K562 (cell line): ENCODE results near the gene LAMA3. TPM values are rescaled to one million over a fixed set of nuclear protein-coding genes. Genes with fewer than 3 reads are reported as not detected.

Experiments used
- ATAC-seq: fragments of 200-7000 bp; cut with Tn5 transposase; 3 replicates; pipeline ENCODE4 v1.9.1; 2020; ENCODE audit warnings: moderate library complexity
- BruUV-seq: library from RNA; stranded (reverse); fragments of 400-500 nt; replicated peaks from 2 replicates; lab custom pipeline; 2021; lab: Mats Ljungman, UMichigan
- CTCF ChIA-PET: fragments of 300-600 bp; formaldehyde crosslinking; extraction: SDS; loops from one replicate; lab custom pipeline; 2021; ENCODE audit warnings: low intra/inter-chr PET ratio; lab: Yijun Ruan, JAX
- POLR2A ChIA-PET: fragments of 300-600, 350-650 bp; sonication (Branson Sonifier 250); formaldehyde crosslinking; extraction: SDS; loops from one replicate; lab custom pipeline; 2021; ENCODE audit warnings: antibody characterized with exemption, inconsistent platforms; lab: Yijun Ruan, JAX
- DNase-seq, 4 experiments: peaks; one replicate each; pipeline versions ENCODE4 v3.0.0 to v3.0.0-alpha.2; 2011 to 2018; ENCODE audit warnings: low spot score in 3 of 4, mixed read lengths in 3 of 4; ENCODE audit errors: extremely low read depth in 1 of 4
- FAIRE-seq: peaks from 2 replicates; lab custom pipeline; 2011; peaks lifted over from hg19 to GRCh38; lab: Jason Lieb, UNC
- H2AFZ ChIP-seq: 2 replicates; pipeline ENCODE4 v1.6.0; 2011; ENCODE audit warnings: low read depth, low read length, control low read depth, inconsistent platforms
- H3K27ac ChIP-seq: fragments of 200-600 bp; 3 replicates; pipeline ENCODE4 v1.8.0; 2011; ENCODE audit warnings: low read depth, mild to moderate bottlenecking, control low read depth, inconsistent platforms, low read length, moderate library complexity, mixed read lengths; ENCODE audit errors: extremely low read depth
- H3K27me3 ChIP-seq, 2 experiments: fragments of 300-600 bp in 1 of 2; 2 replicates in 1 of 2; 3 replicates in 1 of 2; pipeline versions ENCODE4 v1.6.0 to v1.8.0; 2011; ENCODE audit warnings: inconsistent platforms in 2 of 2, low read length in 2 of 2, mild to moderate bottlenecking in 1 of 2, mixed read lengths in 1 of 2, moderate library complexity in 1 of 2; ENCODE audit not compliant: control insufficient read depth in 2 of 2, insufficient read depth in 2 of 2
- H3K36me3 ChIP-seq: fragments of 300-600 bp; 3 replicates; pipeline ENCODE4 v1.8.0; 2011; ENCODE audit warnings: mild to moderate bottlenecking, low read length, inconsistent platforms; ENCODE audit not compliant: control insufficient read depth, insufficient read depth
- H3K4me1 ChIP-seq, 2 experiments: fragments of 200-600 bp in 1 of 2; replicated peaks in 1 of 2; 2 replicates in 1 of 2; 3 replicates in 1 of 2; pipeline versions ENCODE4 v1.5.1 to v1.8.0; 2011; ENCODE audit warnings: inconsistent platforms in 2 of 2, low read length in 2 of 2, mild to moderate bottlenecking in 1 of 2, mixed read lengths in 1 of 2, moderate library complexity in 1 of 2; ENCODE audit not compliant: control insufficient read depth in 2 of 2, insufficient read depth in 2 of 2
- H3K4me2 ChIP-seq: 2 replicates; pipeline ENCODE4 v1.6.1; 2011; ENCODE audit warnings: low read length, control low read depth, inconsistent platforms, mixed read lengths; ENCODE audit not compliant: insufficient read depth
- H3K4me3 ChIP-seq: fragments of 200-600 bp; sonication (generic), shearing (Covaris generic); 2 replicates; pipeline ENCODE4 v1.5.1; 2016; ENCODE audit warnings: control low read depth, inconsistent platforms
- H3K79me2 ChIP-seq: fragments of 200-600 bp; 3 replicates; pipeline ENCODE4 v1.8.0; 2011; ENCODE audit warnings: low read length, inconsistent platforms; ENCODE audit not compliant: control insufficient read depth, insufficient read depth
- H3K9ac ChIP-seq, 2 experiments: 2 replicates each; pipeline versions ENCODE4 v1.6.0 to v1.6.1; 2011; ENCODE audit warnings: low read depth in 2 of 2, low read length in 2 of 2, control low read depth in 1 of 2, inconsistent platforms in 1 of 2, mild to moderate bottlenecking in 1 of 2, mixed read lengths in 1 of 2; ENCODE audit not compliant: insufficient read depth in 1 of 2
- H3K9me1 ChIP-seq: one replicate; pipeline ENCODE4 v1.6.0; 2011; ENCODE audit warnings: inconsistent platforms, mild to moderate bottlenecking, low read length, moderate library complexity; ENCODE audit not compliant: control insufficient read depth, insufficient read depth
- H3K9me3 ChIP-seq: replicated peaks from 2 replicates; pipeline ENCODE4 v1.5.1; 2011; ENCODE audit warnings: low read depth, low read length, inconsistent platforms; ENCODE audit not compliant: control insufficient read depth, insufficient read depth
- H4K20me1 ChIP-seq: replicated peaks from 2 replicates; pipeline ENCODE4 v1.6.1; 2011; ENCODE audit warnings: low read length, inconsistent platforms, mixed read lengths; ENCODE audit not compliant: control insufficient read depth, insufficient read depth
- BCLAF1 ChIP-seq, 2 experiments: fragments of 450-650 bp in 1 of 2; IDR thresholded peaks; 2 replicates each; pipeline ENCODE4 v1.6.1; 2011 to 2017; ENCODE audit warnings: low read depth in 2 of 2, antibody characterized with exemption in 1 of 2, borderline replicate concordance in 1 of 2, low read length in 1 of 2, mild to moderate bottlenecking in 1 of 2, mixed read lengths in 1 of 2; ENCODE audit not compliant: control insufficient read depth in 1 of 2
- CEBPB ChIP-seq: fragments of 450-650 bp; IDR thresholded peaks from 2 replicates; pipeline ENCODE4 v1.6.1; 2016; ENCODE audit warnings: missing genetic modification characterization, missing compliant biosample characterization
- CREBBP ChIP-seq: IDR thresholded peaks from one replicate; pipeline ENCODE4 v1.6.1; 2012; ENCODE audit warnings: low read depth, mild to moderate bottlenecking, control low read depth, inconsistent platforms, low read length
- FOXO4 ChIP-seq: fragments of 450-650 bp; formaldehyde crosslinking; IDR thresholded peaks from 2 replicates; pipeline ENCODE4 v1.4.0; 2020; ENCODE audit warnings: mild to moderate bottlenecking, moderate library complexity
- GTF3C2 ChIP-seq: IDR thresholded peaks from 3 replicates; pipeline ENCODE4 v1.6.1; 2011; ENCODE audit warnings: borderline replicate concordance, mild to moderate bottlenecking, moderate library complexity; ENCODE audit not compliant: insufficient read length; ENCODE audit errors: extremely low read depth
- MCM7 ChIP-seq, 2 experiments: fragments of 450-650 bp; IDR thresholded peaks; 2 replicates each; pipeline ENCODE4 v1.6.1; 2016 to 2018
- NKRF ChIP-seq: fragments of 450-650 bp; IDR thresholded peaks from 2 replicates; pipeline ENCODE4 v1.6.1; 2016; ENCODE audit warnings: borderline replicate concordance
- U2AF2 ChIP-seq: fragments of 200-400 bp; formaldehyde crosslinking; optimal IDR thresholded peaks from 2 replicates; pipeline ENCODE3; 2017; ENCODE audit warnings: low read depth, mild to moderate bottlenecking, low read length
- XRCC4 ChIP-seq: IDR thresholded peaks from one replicate; pipeline ENCODE4 v1.6.1; 2011; ENCODE audit not compliant: insufficient read depth, insufficient read length; ENCODE audit errors: extremely low read depth
- ZNF707 ChIP-seq: fragments of 250-450 bp; sonication (Bioruptor Pico); conservative IDR thresholded peaks from 2 replicates; pipeline ENCODE4 v1.8.0; 2022; ENCODE audit warnings: inconsistent platforms, mild to moderate bottlenecking, moderate library complexity
- WGBS: fragments of 100-300 bp; shearing (Covaris generic); methylation state at CpG from one replicate; pipeline ENCODE4 v1.1.6; 2016; ENCODE audit warnings: low coverage, mixed read lengths; ENCODE audit not compliant: insufficient coverage; ENCODE audit errors: missing lambda C conversion rate; 5-methylcytosine and 5-hydroxymethylcytosine counted together
- in situ Hi-C: fragments of 300-500 bp; cut with MboI; formaldehyde crosslinking; loops from 4 replicates; pipeline ENCODE4 v1.15.0; 2018; ENCODE audit warnings: inconsistent platforms, mixed read lengths
- intact Hi-C: fragments of 100-400 bp; cut with micrococcal nuclease; formaldehyde crosslinking; loops from 2 replicates; pipeline ENCODE4 v1.14.2; 2022
- polyA plus RNA-seq, 8 experiments: library from polyadenylated mRNA; depleted of rRNA in 4 of 8; stranded (reverse) in 5 of 8; unstranded in 3 of 8; fragments of >200 nt; fragmentation: Nextera tagmentation in 2 of 8; fragmentation: Illumina TruSeq in 1 of 8; extraction: Ambion mirVana in 2 of 8; extraction: Trizol in 1 of 8; gene quantifications; 2 replicates each; pipeline versions ENCODE4 v1.2.1 to v1.2.3, GENCODE V29; 2011 to 2014; ENCODE audit warnings: inconsistent platforms in 1 of 8, missing spikeins in 1 of 8
- total RNA-seq, 7 experiments: library from RNA; depleted of rRNA in 6 of 7; stranded (reverse); fragments of >200 nt in 6 of 7; fragmentation: Illumina TruSeq in 2 of 7; extraction: Trizol in 2 of 7; gene quantifications; 2 replicates each; pipeline versions ENCODE4 v1.2.1 to v1.2.3, GENCODE V29; 2011 to 2021; ENCODE audit warnings: low replicate concordance in 1 of 7

LAMA3 gene
- total and polyA plus RNA-seq, 9 of the 15 experiments (the other 6 are each of a cell fraction or from before 2014, with no cell fraction given), result 0.07 TPM; not detected in 8

- Histone ChIP-seq H4K20me1 (peaks cover 3% of the 10 kb centered on the region; the same call in 1 of the 2 replicates), H3K9me1 (no peaks in the 10 kb centered on the region), H3K4me1 (no peaks in the 10 kb centered on the region), H2AFZ (no peak overlapping the region), H3K4me3 (no peak overlapping the region), H3K9ac (no peak overlapping the region), H3K36me3 (no peaks in the 10 kb centered on the region), H3K27me3 (peaks cover 21 to 39% of the 10 kb centered on the region in 2 experiments), H3K27ac (no peak overlapping the region), H3K79me2 (no peaks in the 10 kb centered on the region), H3K9me3 (no peaks in the 10 kb centered on the region), H3K4me2 (no peak overlapping the region)
- ChIA-PET CTCF (no interaction called here), POLR2A (interaction anchor here (0.6 kb wide), 1 partner anchor 145 kb away, joined by 4 read pairs; no protein-coding TSS in a partner anchor)
- BruUV-seq, result no TSS peak
- whole genome bisulfite sequencing, result 0% methylated on average over 5 of the region's 5 CpGs
- in situ Hi-C loops, result no loop called here
- DNase-seq (no peak), ATAC-seq (no peak), FAIRE-seq (no peak)
- intact Hi-C loops, result no loop called here
- TF ChIP-seq GTF3C2, result no peak
- no peak for TF ChIP-seq XRCC4
- no peak for TF ChIP-seq CEBPB (tag)
- TF ChIP-seq FOXO4 (CRISPR knock-in tag), result no peak
- no peak for TF ChIP-seq U2AF2
- no peak for TF ChIP-seq BCLAF1 (IDR thresholded peaks at IDR 0.05; ENCODE audit: borderline replicate concordance in 1 of 2, control insufficient read depth in 1 of 2, low read depth in 2 of 2, low read length in 1 of 2)
- TF ChIP-seq ZNF707 (CRISPR knock-in tag), result no peak
- no peak for TF ChIP-seq NKRF
- TF ChIP-seq CREBBP, result no peak
- no peak for TF ChIP-seq MCM7 (IDR thresholded peaks at IDR 0.05)
Observed at GRCh38 chr18:23732439-23732838, 43.2 kb downstream of the LAMA3 start.
